ENCODE data around the gene PRTN3.

PRTN3 gene, protein sequence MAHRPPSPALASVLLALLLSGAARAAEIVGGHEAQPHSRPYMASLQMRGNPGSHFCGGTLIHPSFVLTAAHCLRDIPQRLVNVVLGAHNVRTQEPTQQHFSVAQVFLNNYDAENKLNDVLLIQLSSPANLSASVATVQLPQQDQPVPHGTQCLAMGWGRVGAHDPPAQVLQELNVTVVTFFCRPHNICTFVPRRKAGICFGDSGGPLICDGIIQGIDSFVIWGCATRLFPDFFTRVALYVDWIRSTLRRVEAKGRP

DNA sequence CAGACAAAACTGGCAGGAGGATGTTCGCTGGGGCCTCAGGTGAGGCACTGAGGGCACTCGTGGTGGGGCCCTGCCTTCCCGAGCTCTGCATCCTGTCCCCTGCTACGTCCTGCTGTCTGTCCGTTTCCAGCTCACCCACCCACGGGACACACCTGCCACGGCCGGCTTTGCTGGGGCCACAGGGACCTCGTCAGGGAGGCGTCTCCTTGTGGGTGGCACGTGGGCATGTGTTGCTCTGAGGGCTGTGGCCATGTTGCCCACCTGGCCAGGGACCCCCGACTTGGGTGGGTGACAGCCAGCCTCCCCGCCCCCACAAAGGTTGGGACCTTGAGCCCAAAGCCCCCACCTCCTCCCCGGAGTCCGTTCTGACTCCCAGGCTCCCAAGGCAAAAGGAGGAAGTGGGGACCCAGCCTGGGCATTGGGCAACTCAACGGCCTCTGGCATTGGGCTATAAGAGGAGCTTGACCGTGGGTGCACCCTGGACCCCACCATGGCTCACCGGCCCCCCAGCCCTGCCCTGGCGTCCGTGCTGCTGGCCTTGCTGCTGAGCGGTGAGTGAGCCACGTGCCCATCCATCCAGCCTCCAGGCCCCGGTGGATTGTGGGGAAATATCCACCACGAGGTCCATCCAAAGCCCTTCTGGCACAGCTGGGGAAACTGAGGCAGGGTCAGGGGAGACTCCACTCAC, at the start of gene PRTN3:
Gene PRTN3 (plus strand): TSS at position 481 of the 688 bp plus-strand sequence. CDS start 10 bp downstream, at position 491.
- DNase-seq = no peak

DNA sequence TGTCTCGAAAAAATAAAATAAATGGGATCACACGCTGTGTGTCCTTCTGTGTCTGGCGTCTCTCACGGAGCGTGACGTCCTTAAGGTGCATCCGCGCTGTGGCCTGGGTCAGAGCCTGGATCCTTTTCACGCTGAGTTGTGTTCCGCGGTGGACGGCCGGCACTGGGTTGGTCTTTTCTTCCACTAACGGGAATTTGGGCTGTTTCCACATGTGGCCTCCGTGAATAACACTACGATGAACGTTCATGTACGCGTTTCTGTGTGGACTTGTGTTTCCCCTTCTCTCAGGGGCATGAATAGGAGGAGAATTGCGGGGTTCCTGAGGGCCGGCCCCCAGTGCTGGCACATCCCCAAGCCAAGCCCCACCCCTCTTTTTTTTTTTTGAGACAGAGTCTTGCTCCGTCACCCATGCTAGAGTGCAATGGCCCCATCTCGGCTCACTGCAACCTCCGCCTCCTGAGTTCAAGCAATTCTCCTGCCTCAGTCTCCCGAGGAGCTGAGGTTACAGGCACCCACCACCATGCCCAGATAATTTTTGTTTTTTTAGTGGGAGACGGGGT, 49.7 kb upstream of the PRTN3 start:
- no peak for DNase-seq

DNA sequence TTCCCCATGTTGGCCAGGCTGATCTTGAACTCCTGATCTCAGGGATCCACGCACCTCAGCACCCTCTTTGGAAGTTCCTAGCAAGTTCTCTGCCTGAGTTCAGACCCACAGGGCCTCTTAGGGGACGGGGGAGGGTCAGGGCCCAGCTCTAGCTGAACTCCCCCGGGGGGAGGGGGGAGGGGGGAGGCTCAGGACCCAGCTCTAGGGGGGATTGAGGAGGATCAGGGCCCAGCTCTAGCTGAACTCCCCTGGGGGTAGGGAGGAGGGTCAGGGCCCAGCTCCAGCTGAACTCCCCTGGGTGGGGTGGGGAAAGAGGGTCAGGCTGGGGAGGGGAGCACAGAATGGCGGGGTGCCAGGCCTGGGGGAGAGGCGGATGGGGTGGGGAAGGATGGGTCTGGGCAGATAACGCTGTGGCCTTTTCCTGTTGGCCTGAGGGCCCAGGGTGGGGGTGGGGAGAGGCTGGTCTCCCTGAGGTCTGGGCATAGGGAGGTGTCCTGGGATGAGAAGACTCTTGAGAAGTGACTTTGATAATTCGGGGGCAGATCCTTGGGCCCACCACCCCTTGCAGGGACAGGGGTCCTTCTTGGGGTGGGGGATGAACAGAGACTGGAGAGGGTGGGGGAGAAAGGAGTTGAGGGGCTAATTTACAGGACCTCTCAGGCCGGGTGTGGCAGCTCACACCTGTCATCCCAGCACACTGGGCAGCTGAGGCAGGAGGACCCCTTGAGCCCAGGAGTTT, 49.1 kb upstream of the PRTN3 start:
- DNase-seq = no peak

DNA sequence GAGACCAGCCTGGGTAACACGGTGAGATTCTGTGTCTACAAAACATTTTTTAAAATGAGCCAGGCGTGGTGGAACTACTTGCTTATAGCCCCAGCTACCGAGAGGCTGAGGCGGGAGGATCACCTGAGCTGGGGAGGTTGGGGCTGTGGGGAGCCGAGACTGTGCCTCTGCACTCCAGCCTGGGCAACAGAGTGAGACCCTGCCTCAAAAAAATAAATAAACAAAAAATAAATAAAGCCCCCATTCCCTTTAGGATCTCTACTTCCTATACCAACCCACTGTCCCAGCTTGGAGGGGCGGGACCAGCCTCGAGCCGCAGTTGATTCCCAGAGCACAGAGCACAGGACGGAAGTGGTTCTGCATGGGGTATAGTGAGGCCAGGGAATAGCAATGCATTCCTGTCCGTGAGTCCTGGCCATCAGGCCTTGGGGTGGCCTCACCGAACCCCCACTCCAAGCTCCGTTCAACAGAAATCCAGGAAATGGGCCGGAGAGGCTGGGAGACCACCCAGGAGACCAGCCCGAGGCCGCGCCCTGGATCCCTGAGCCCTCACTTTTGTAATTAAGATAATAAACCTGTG, 48.4 kb upstream of the PRTN3 start:
- no peak for DNase-seq

DNA sequence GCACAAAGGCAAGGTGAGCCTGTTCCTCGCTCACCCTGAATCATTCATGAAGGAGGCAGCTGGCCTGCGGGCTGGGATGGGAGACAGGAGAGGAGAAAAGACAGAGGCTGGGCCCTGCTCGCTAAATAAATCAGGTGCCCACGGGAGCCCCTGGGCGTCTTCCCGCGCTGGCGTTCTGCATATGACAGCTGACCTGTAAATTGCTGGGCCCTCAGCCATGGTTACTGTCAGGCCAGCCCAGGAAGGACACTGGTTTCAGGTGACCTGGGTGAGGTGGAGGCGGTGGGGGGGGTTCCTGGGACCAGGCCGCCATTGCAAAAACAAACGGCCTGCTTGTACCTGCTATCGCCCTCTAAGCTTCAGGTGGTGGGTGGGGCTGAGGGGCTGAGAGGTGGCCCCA, 47.0 kb upstream of the PRTN3 start:
- DNase-seq = no peak

DNA sequence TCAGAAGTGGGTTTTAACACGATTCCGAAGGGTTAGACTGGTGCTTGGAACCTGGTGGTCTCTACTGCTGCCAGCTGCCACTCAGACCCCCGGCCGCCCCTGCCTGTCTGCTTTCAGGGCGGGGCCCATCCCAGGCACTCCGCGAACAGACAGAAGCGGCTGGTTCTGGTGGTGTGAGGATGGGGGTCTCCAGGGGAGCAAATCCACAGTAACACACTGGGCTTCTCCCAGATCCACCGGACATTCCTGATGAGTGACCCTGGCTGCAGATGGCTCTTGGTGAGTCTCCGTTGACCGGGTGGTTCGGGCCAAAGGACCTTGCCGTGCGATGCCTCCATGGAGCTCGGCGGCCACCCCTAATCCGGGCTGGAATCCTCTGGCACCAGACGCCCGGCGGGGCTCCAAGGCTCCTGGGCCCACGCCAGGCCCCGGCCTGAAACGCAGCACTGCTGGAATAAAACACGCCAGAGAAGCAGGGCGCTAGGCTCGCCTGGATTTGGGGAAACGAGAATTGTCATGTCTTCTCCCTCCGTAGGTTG, 45.7 kb upstream of the PRTN3 start:
- DNase-seq = no peak

DNA sequence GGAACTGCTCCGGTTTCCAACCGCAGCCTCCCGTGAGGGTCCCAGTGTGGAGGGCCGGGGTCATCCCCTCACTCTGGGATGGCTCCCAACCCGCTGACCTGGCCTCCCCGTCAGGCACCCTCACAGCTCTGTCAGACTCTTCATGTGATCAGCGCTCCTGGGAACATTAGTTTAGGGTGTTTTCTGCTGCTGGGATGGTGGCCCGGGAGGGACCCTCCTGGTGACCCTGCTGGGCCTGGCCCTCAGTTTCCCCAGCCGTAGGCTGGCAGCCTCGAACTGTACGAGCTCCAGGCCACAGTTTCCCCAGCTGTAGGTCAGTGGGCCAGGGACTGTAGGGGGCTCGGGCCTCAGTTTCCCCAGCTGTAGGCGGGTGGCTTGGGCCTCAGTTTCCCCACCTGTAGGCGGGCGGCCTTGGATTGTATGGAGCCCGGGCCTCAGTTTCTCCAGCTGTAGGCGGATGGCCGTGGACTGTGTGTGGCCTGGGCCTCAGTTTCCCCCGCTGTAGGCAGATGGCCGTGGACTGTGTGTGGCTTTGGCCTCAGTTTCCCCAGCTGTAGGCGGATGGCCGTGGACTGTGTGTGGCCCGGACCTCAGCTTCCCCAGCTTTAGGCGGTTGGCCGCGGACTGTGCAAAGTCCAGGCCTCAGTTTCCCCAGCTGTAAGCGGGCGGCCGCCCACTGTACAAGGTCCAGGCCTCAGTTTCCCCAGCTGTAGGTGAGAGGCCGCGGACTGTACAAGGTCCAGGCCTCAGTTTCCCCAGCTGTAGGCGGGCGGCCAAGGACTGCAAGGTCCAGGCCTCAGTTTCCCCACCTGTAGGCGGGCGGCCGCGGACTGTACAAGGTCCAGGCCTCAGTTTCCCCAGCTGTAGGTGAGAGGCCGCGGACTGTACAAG, 44.9 kb upstream of the PRTN3 start:
- no peak for DNase-seq

DNA sequence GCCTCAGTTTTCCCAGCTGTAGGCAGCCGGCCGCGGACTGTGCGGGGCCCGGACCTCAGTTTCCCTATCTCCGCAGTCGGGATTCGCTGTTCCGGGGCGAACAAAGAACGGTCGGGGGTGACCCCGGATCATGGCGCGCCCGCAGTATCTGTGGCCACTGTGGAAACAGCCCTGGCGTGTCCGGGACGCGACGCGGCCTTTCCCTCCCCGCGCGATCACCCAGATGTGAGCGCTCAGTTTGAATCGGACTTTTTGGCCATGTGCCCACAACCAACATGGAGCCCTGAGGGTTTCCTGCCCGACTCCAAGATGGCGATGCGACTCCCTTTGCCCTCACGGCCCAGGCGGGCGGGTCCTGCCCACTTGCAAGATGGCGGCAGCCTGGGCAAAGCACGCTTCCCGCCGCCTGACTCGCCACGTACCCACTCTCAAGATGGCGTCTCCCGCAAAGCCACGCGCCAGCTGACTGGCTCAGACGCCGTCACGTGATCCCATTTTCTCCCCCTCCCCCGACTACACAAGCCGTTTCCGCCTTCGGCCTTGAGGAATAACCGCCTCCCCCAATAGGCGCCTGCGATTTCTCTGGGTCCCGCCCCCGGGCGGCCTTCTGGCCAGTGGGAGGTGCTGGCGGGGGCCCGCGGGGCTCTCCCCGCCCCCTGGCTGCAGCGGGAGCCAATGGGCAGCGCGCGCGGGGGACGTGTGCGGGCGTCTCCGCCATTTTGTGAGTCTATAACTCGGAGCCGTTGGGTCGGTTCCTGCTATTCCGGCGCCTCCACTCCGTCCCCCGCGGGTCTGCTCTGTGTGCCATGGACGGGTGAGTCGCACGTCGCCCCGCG, 43.9 kb upstream of the PRTN3 start, which contains the start of gene PTBP1:
Gene PTBP1 (plus strand): TSS at position 761 of the 836 bp plus-strand sequence. CDS start 46 bp downstream, at position 807.
- DNase-seq = peak; percentile 100

DNA sequence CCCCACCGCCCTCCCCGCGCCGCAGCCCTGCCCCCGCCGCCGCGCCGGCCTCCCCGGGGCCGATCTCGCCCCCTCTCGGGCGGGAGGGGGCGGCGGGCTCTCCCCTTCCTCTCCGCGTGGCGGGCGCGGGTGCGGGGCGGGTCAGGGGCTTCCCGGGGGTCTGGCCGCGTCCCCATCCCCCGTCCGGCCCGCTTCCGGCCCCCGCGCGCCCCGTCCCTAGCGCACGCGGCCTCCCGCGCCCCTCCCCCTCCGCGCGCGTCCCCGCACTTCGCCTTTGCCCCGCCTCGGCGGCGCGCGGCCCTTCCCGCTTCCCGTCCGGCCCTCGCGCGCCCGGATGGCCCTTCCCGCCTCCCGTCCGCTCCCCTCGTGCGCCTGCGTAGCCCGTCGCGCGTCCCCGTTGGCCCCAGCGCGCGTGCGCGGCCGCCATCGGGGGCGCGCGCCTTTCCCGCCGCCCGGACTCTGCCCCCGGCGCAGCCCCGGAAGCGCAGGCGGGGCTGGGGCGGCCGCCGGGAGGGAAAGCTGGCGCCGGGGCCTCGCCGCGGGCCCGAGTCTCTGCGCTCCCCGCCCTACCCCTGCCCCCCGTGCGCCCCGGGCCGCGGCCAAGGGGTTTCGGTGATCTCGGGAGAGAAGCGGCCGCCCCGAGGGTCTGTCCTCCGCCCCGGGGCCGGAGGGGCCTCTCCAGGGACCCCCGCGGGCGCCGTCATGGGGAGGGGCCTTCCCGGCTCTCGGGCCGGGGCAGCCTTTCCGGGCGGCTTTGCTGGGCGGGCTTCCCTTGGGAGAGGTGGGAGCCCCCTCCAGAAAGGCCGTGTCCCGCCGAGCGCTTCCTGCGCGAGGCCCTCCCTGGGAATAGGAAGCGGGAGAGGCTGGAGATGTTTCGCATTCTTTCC, 43.0 kb upstream of the PRTN3 start:
- DNase-seq = peak; percentile 85

DNA sequence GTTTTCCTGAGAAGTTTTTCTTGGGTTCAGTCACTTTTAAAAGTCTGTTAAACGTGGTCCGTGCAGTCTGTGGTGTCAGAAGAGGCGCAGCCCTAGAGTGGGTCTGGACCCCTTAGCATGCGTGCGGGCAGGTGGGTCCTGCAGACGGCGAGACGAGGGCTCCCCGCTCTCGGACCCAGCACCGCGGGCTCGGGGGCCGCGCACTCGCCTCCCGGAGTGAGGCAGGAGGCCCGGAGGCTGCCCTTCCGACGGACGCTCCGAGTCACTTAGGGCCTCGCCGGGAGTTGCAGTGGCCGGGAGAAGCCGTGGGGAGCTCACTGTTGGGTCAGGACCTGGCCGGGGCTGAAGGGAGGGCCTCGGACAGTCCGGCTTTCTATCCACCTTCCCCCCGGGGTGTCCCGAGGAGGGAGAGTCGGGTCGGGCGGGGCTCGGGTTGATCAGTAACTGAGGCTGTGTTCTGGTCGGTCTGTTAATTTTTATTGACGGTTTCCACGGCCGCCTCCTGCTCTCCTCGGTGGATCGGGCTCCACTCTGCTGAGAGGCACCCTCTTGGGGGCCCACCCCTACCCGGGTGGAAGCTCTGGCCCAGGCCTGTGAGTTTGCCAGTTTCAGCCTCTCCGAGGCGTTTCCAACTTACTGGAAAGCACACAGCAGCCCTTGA, 42.3 kb upstream of the PRTN3 start:
- no peak for DNase-seq

DNA sequence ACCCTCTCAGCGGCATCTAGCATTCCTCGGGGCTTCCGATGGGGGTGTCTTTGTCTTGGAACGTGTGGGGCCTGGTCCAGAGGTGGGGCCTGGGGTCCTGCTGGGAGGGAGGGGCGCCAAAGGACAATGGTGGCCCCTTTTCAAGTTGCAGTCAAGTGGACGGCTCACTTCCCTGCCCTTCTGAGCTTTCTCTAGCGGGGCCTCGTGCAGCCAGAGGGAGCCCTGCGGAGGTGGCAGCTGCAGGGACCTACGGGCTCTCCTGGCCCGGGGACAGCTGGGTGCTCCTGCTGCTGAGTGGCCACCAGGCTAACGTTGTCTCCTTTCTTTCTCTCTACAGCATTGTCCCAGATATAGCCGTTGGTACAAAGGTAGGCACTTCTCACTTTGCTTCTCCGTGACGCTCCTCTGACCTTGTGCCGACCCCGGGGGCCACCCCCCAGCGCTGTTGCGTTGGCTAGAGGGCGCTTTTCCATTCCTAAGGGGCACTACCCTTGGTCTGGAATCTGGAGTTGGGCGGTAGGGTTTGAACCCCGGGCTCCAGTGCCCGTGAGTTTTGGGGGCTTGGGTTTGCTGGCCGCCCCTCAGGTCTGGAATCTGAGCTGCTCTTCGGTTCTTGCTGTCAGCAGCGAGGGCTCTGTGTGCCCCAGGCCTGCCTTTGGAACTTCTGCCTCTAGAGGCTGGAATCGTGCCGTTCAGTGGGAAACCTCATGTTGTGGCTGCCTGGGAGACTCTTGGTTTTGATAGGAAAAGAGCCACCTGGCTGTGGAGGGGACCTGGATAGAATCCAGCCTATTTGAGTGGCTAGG, 41.5 kb upstream of the PRTN3 start:
- DNase-seq = no peak

DNA sequence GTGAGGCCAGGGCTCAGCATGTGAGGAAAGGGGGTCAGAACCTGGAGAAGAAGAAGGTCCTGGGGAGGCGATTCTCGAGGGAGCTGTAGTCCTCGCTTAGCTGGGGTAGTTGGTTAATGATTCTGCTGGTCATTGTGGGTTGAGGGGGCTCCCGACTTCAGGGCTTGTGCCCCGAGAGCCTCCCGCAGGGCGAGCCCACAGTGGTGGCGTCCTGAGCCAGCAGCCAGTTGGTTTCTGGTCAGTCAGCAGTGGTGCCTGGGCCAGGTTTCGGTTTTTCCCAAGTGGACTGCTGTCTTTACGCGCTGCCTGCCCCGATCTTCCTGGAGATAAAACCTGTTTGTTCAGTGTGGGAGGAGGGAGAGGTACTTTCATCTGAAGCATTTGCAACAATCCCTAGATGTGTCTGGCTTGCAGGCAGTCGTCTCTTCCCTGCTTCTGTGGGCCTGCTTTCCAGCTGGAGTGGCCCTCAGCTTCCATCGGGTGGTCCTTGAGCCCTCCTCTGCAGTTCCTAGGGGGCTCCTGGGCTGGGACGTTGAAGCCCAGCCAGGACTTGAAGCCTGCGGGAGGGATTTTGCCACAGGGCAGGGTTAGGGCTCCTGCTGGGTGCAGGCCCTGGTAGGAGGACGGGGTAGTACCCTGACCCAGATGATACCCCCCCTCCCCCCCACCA, 40.3 kb upstream of the PRTN3 start:
- DNase-seq = no peak

DNA sequence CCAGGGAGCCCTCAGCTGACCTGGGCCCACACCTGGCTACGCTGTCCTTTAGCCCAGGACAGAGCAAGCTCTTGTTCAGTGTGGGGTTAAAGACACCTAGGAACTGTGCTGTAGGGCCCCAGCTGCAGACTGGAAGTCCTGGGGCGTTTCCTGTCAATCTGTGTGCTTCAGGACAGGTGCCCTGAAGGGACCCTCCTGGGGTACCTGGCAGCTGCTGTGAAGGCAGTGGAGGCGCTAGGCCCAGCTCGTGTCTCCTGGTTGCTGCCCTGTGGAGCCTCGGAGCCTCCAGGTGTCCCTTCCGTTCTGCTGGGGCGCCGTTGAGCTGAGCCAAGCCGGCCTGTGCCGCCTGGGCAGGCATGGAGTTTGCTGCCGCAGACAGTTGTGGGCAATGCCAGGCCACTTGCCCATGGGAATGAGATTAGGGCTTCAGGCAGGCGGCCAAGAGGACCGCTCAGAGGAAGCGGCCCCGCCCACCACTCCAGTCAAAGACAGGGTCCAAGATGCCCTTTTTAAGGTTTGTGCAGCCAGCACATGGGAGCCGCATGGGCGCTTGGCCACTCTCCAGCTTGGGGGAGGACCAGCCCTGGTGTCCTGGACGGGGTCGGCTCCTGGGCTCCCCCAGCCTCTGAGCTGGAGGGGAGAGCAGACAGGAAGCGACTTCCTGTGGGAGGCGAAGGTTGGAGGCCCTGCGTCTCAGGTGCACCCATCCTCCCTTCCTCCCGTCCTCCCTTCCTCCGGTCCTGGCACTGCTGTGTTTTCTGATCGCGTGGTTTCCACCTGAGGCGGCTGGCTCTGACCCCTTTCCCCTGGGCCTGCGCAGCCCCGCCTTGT, 39.6 kb upstream of the PRTN3 start:
- DNase-seq = no peak

DNA sequence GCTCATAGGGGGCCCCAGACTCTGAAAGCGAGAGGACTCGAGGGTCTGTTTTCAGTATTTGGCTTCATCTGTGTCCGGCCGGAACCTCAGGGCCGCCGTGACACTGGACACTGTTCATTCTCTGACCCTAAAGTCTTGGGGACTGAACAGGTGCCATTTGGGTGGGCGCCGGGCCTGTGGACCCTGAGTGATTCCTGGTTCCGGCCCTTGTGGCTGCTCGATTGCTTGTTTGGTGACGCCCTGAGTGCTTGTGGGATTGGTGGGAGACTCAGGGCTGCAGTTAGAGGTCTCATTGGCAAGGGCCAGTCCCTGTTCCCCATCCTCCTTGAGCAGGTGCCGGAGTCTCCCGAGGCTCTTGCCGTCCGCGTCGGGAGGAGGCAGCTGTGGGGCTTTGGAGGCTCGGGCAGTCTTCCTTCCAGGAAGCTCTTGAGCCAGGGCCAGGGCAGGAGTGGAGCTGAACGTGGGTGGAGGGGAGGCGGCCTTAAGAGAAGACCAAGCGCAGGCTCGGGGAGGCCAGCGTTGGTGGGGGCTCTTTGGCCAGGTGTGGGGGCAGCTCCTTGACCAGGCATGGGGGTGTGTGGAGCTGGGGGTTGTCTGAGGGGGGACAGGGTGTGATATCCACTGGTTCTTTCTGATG, 38.8 kb upstream of the PRTN3 start:
- DNase-seq = no peak

DNA sequence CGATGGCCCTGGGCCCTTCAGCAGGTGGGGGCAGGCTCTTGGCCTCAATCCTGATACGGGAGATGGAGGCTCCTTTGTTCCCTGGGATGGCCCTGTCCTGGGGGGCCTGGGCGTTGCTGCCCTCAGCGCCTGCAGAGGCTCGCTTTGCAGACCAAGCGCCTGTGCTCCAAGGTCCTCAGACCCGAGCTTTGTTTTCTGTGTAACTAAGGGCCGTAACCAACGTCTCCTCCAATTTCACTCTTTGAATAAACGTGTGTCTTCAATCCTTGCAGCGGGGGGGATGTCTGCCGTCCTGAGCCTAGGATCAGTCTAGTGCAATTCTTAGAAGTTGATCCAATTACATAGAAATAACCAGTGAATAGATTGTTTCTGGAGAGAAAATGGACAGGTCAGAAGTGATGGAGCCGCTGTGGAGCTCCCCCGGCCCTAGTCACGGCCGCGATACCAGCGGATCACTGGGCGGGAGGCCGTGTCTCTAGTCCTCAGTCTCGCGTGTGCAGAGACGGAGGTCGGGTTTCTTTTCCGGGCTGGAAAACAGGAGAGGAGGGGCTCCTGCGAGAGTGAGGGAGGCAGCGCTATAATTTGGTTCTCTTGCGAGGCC, 38.2 kb upstream of the PRTN3 start:
- no peak for DNase-seq

DNA sequence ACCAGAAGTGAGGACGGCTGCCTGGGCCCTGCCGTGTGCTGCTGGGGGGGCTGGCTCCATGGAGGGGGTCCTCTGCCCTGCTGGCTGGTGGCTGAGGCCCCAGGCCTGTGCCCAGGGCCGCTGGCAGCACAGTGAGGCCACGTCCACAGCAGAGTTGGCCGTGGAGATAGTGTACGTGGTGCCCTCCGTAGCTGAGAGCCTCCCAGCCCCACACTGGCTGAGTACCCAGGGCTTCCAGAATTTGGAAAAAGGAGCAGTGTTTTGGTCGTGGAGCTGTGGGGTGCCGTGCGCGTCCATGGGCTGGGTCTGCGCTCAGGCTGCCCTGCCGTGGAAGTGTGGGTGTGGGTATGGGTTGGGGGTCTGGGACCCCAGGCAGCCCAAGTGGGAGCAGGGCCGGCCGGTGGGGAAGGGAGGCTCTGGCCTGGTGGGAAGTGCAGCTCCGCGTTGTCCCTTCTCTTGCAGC, 37.7 kb upstream of the PRTN3 start:
- no peak for DNase-seq

Data from GDM1 (cell line).